ENCODE data around the gene MATN1.

- TF ChIP-seq EZH2 (IDR thresholded peaks at IDR 0.05) = no peak
- no peak for TF ChIP-seq POLR2AphosphoS5 (IDR thresholded peaks at IDR 0.05; ENCODE audit: borderline replicate concordance, low read depth, low read length)
- TF ChIP-seq FOXP2 (optimal IDR thresholded peaks at IDR 0.05; ENCODE audit: control extremely low read depth, extremely low read length, insufficient read depth) = no peak
Measured at GRCh38 chr1:30719406-30720270, 3.7 kb downstream of the MATN1 start.
